H1 (cell line): ENCODE data around the gene CCDC14. TPM values are rescaled to one million over a fixed set of nuclear protein-coding genes. Genes with fewer than 3 reads are reported as not detected.
"Not testable (repeated sequence)": the region's sequence is repeated elsewhere in the genome, so short reads cannot be mapped to it uniquely, and the experiment has no call there.

ENCODE experiments used
- CTCF ChIA-PET: fragments of 300-600 bp; sonication (Branson Sonifier 250); formaldehyde crosslinking; loops from one replicate; lab custom pipeline; 2021; ENCODE audit not compliant: partially characterized antibody; lab: Charles Lee
- POLR2A ChIA-PET: fragments of 300-600 bp; sonication (Branson Sonifier 250); formaldehyde crosslinking; loops from one replicate; lab custom pipeline; 2021; ENCODE audit warnings: inconsistent platforms; ENCODE audit not compliant: partially characterized antibody; lab: Charles Lee
- DNase-seq, 2 experiments: peaks; one replicate each; pipeline versions ENCODE4 v3.0.0 to v3.0.0-alpha.2; 2010 to 2022; ENCODE audit warnings: low spot score in 2 of 2, low read depth in 1 of 2, mixed read lengths in 1 of 2
- FAIRE-seq: peaks from 2 replicates; lab custom pipeline; 2011; peaks lifted over from hg19 to GRCh38; lab: Jason Lieb, UNC
- H2AFZ ChIP-seq: 2 replicates; pipeline ENCODE4 v1.8.1; 2012; ENCODE audit warnings: low read length, inconsistent platforms
- H2AK5ac ChIP-seq: 2 replicates; pipeline ENCODE4 v1.6.1; 2013; ENCODE audit warnings: low read depth, low read length
- H2BK120ac ChIP-seq: replicated peaks from 2 replicates; pipeline ENCODE3; 2013; ENCODE audit warnings: low read depth, low read length, inconsistent platforms
- H2BK12ac ChIP-seq: 2 replicates; pipeline ENCODE4 v1.6.1; 2013; ENCODE audit warnings: low read depth, low read length
- H2BK15ac ChIP-seq: 2 replicates; pipeline ENCODE4 v1.6.1; 2013; ENCODE audit warnings: low read length
- H2BK20ac ChIP-seq: 2 replicates; pipeline ENCODE4 v1.6.1; 2013; ENCODE audit warnings: low read length
- H2BK5ac ChIP-seq: 2 replicates; pipeline ENCODE4 v1.6.1; 2013; ENCODE audit warnings: low read depth, low read length
- H3K14ac ChIP-seq: 2 replicates; pipeline ENCODE4 v1.6.1; 2013; ENCODE audit warnings: inconsistent platforms; ENCODE audit not compliant: insufficient read length
- H3K18ac ChIP-seq: 2 replicates; pipeline ENCODE4 v1.6.1; 2013; ENCODE audit warnings: low read length; ENCODE audit errors: extremely low read depth
- H3K23ac ChIP-seq: 2 replicates; pipeline ENCODE4 v1.6.1; 2013; ENCODE audit warnings: inconsistent platforms; ENCODE audit not compliant: insufficient read length
- H3K23me2 ChIP-seq: 2 replicates; pipeline ENCODE4 v1.6.1; 2013; ENCODE audit warnings: low read depth, low read length
- H3K27ac ChIP-seq: 2 replicates; pipeline ENCODE4 v1.6.1; 2011; ENCODE audit warnings: low read depth, low read length, inconsistent platforms
- H3K27me3 ChIP-seq, 4 experiments: replicated peaks in 1 of 4; 1 replicate in 1 of 4; 2 replicates in 3 of 4; pipeline versions ENCODE4 v1.6.1 to v1.8.1; 2011 to 2013; ENCODE audit warnings: low read length in 3 of 4, mild to moderate bottlenecking in 3 of 4, inconsistent platforms in 2 of 4, mixed read lengths in 2 of 4, moderate library complexity in 1 of 4; ENCODE audit not compliant: control insufficient read depth in 3 of 4, insufficient read depth in 3 of 4; ENCODE audit errors: extremely low read depth in 1 of 4
- H3K36me3 ChIP-seq, 4 experiments: 2 replicates each; pipeline versions ENCODE4 v1.6.1 to v1.8.1; 2011 to 2013; ENCODE audit warnings: mild to moderate bottlenecking in 4 of 4, low read length in 3 of 4, moderate library complexity in 2 of 4, control low read depth in 1 of 4, inconsistent platforms in 1 of 4; ENCODE audit not compliant: insufficient read depth in 4 of 4, control insufficient read depth in 2 of 4
- H3K4ac ChIP-seq: replicated peaks from 2 replicates; pipeline ENCODE3; 2013; ENCODE audit warnings: low read length, low read depth, mixed read lengths, inconsistent platforms; ENCODE audit not compliant: insufficient read length
- H3K4me1 ChIP-seq, 4 experiments: replicated peaks in 1 of 4; 1 replicate in 1 of 4; 2 replicates in 3 of 4; pipeline versions ENCODE4 v1.6.1 to v1.8.1; 2011 to 2013; ENCODE audit warnings: low read length in 3 of 4, inconsistent platforms in 2 of 4, mixed read lengths in 1 of 4; ENCODE audit not compliant: insufficient read depth in 4 of 4, control insufficient read depth in 3 of 4
- H3K4me2 ChIP-seq, 2 experiments: 2 replicates each; pipeline versions ENCODE4 v1.6.1 to v1.8.1; 2011 to 2013; ENCODE audit warnings: low read depth in 2 of 2, low read length in 2 of 2, control low read depth in 1 of 2, inconsistent platforms in 1 of 2, mild to moderate bottlenecking in 1 of 2; ENCODE audit not compliant: insufficient read depth in 1 of 2
- H3K4me3 ChIP-seq, 4 experiments: fragments of 200-600, 300-600 bp in 1 of 4; sonication (generic), shearing (Covaris generic), sonication (Bioruptor Twin) in 1 of 4; 2 replicates each; pipeline versions ENCODE4 v1.5.1 to v1.8.1; 2011 to 2016; ENCODE audit warnings: low read length in 4 of 4, low read depth in 3 of 4, control low read depth in 2 of 4, inconsistent platforms in 2 of 4, mild to moderate bottlenecking in 2 of 4, mixed read lengths in 1 of 4, moderate library complexity in 1 of 4; ENCODE audit not compliant: insufficient read depth in 2 of 4; ENCODE audit errors: extremely low read depth in 1 of 4
- H3K56ac ChIP-seq: replicated peaks from 2 replicates; pipeline ENCODE3; 2013; ENCODE audit warnings: low read depth, mild to moderate bottlenecking, mixed read lengths, low read length, inconsistent platforms; ENCODE audit not compliant: insufficient read length
- H3K79me1 ChIP-seq: 2 replicates; pipeline ENCODE4 v1.6.1; 2013; ENCODE audit warnings: low read depth, low read length, control low read depth
- H3K79me2 ChIP-seq, 2 experiments: 2 replicates each; pipeline versions ENCODE4 v1.6.1 to v1.8.1; 2012 to 2013; ENCODE audit warnings: low read length in 2 of 2, mild to moderate bottlenecking in 2 of 2, inconsistent platforms in 1 of 2; ENCODE audit not compliant: insufficient read depth in 2 of 2, control insufficient read depth in 1 of 2
- H3K9ac ChIP-seq, 4 experiments: replicated peaks in 1 of 4; 1 replicate in 1 of 4; 2 replicates in 3 of 4; pipeline versions ENCODE4 v1.6.1 to v1.8.1; 2011 to 2013; ENCODE audit warnings: low read depth in 3 of 4, low read length in 3 of 4, control low read depth in 2 of 4, mild to moderate bottlenecking in 2 of 4, moderate library complexity in 2 of 4, inconsistent platforms in 1 of 4; ENCODE audit errors: extremely low read depth in 1 of 4
- H3K9me3 ChIP-seq, 2 experiments: 2 replicates each; pipeline versions ENCODE4 v1.6.1 to v1.8.1; 2012 to 2013; ENCODE audit warnings: mild to moderate bottlenecking in 2 of 2, moderate library complexity in 2 of 2, control low read depth in 1 of 2, inconsistent platforms in 1 of 2, low read depth in 1 of 2, low read length in 1 of 2, mixed read lengths in 1 of 2; ENCODE audit not compliant: insufficient read depth in 2 of 2
- H4K20me1 ChIP-seq, 2 experiments: replicated peaks in 1 of 2; 2 replicates each; pipeline versions ENCODE3 to v1.8.1; 2011 to 2013; ENCODE audit warnings: inconsistent platforms in 2 of 2, low read length in 2 of 2, mild to moderate bottlenecking in 1 of 2; ENCODE audit not compliant: insufficient read depth in 2 of 2, control insufficient read depth in 1 of 2
- H4K5ac ChIP-seq: 2 replicates; pipeline ENCODE4 v1.6.1; 2013; ENCODE audit warnings: low read length, low read depth, mixed read lengths, inconsistent platforms; ENCODE audit not compliant: insufficient read length
- H4K8ac ChIP-seq: 2 replicates; pipeline ENCODE4 v1.8.0; 2013; ENCODE audit warnings: mild to moderate bottlenecking, moderate library complexity, low read length, inconsistent platforms; ENCODE audit not compliant: insufficient read depth; ENCODE audit errors: extremely low read depth
- H4K91ac ChIP-seq: replicated peaks from 2 replicates; pipeline ENCODE3; 2013; ENCODE audit warnings: low read length, mixed read lengths, inconsistent platforms; ENCODE audit not compliant: insufficient read length
- WGBS, 2 experiments: shearing (Covaris generic) in 1 of 2; methylation state at CpG; one replicate each; pipeline versions ENCODE4 v1.1.6 to v1.1.7; 2013 to 2015; ENCODE audit warnings: low lambda C conversion rate in 2 of 2, mixed read lengths in 2 of 2, inconsistent platforms in 1 of 2, low coverage in 1 of 2, missing lambda C conversion rate in 1 of 2; ENCODE audit not compliant: insufficient replicate concordance in 2 of 2, insufficient coverage in 1 of 2, insufficient read length in 1 of 2; ENCODE audit errors: extremely low coverage in 1 of 2, missing lambda C conversion rate in 1 of 2; 5-methylcytosine and 5-hydroxymethylcytosine counted together
- polyA plus RNA-seq, 7 experiments: library from polyadenylated mRNA; depleted of rRNA in 3 of 7; stranded (reverse) in 5 of 7; unstranded in 2 of 7; fragments of >200 nt in 5 of 7; fragments of 200-250 nt in 2 of 7; gene quantifications; 1 replicate in 5 of 7; 2 replicates in 1 of 7; 4 replicates in 1 of 7; pipeline versions ENCODE4 v1.2.1 to v1.2.3, GENCODE V29; 2011 to 2013; ENCODE audit warnings: missing spikeins in 2 of 7, mixed read lengths in 2 of 7
- total RNA-seq: library from RNA; stranded (reverse); fragmentation: NEBNext Ultra II Directional; extraction: Animal tissue kit (Norgen Biotek cat#: 25700); gene quantifications from 2 replicates; pipeline ENCODE4 v1.2.1, GENCODE V29; 2021

Gene CCDC14
- total and polyA plus RNA-seq, 2 of the 8 experiments (the other 6 are each of a cell fraction or from before 2014, with no cell fraction given), result 53.6 to 95.7 TPM

DNA sequence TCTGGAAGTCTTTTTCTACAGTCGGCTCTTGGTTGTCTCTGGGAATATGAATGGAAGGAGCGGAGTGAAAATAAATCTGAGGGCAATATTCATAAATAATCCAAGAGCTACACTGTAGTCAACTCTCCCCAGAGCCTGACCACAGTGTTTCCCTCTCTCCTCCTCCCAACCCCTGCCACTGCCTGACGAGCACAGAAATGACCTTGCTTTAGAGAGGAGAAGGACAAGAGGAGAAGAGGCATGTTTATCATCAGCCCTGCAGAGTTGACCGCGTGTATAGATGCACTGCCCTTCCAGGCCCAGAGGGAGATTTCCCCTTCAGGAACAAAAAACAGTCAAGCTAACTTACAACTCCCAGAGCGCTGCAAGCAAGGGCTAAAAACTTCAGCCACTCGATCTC, 14.0 kb upstream of the CCDC14 start:
- H3K4me1 ChIP-seq, H4K91ac ChIP-seq, H3K27ac ChIP-seq, H4K20me1 ChIP-seq, H4K8ac ChIP-seq, H3K23ac ChIP-seq, FAIRE-seq, H2BK120ac ChIP-seq, H2AFZ ChIP-seq, H3K27me3 ChIP-seq, CTCF ChIA-PET, H3K79me1 ChIP-seq, H2BK15ac ChIP-seq, H3K4me3 ChIP-seq, H2BK12ac ChIP-seq, H3K79me2 ChIP-seq, H4K5ac ChIP-seq, DNase-seq, H3K9me3 ChIP-seq, H3K14ac ChIP-seq, H3K18ac ChIP-seq, H3K4me2 ChIP-seq, H2BK20ac ChIP-seq, H2BK5ac ChIP-seq, H2AK5ac ChIP-seq, H3K36me3 ChIP-seq, H3K56ac ChIP-seq, H3K23me2 ChIP-seq, POLR2A ChIA-PET, H3K4ac ChIP-seq, H3K9ac ChIP-seq: not testable (repeated sequence)
- 83% methylated on average over 3 of the region's 7 CpGs; no CpG with 5 or more reads in 1 of the 2 experiments for WGBS, 2 experiments
